ENCODE measurements around the gene COL9A3. TPM values are rescaled to one million over a fixed set of nuclear protein-coding genes. Genes with fewer than 3 reads are reported as not detected.
A peak's percentile ranks its signal among the peaks of the same experiment; 100 is the strongest.

The COL9A3 gene
- total RNA-seq, 1 donor from 2014 or later: 2.9 TPM

- peak; percentile 98 for DNase-seq
- intact Hi-C loops (cut with micrococcal nuclease): no loop called here
- peak; percentile 90 for ATAC-seq
Measured at GRCh38 chr20:62794007-62794724, 22.7 kb upstream of the COL9A3 start.

DNA sequence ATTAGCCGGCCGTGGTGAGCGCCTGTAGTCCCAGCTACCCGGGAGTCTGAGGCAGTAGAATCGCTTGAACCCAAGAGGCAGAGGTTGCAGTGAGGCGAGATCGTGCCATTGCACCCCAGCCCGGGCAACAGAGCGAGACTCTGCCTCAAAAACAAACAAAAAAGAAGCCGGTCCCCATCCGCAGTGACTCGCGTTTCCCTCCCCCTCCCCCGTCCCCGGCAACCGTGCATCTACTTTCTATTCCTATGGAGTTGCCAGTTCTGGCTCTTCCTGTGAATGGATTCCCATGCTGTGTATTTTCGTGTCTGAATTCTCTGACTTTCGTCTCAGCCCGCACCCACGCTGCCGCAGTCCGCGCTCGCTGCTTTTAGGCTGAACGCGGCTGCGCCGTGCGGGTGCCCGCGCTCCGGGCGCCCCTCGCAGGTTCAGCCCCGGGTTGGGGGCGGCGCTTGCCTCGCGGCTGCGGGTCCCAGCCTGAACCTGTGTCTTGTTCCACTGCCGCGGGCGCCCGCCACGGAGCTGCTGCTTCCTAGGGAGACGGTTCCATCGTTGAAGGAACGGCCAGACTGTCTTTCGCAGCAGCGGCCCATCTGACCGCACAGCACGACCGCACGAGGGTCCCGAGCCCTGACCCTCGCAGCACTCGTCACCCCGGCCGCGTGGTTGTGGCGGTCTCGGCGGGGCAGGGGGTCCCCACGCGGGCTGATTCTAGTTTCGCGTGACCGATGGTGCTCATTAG, 21.7 kb upstream of the COL9A3 start:
- intact Hi-C loops (cut with micrococcal nuclease): no loop called here
- DNase-seq: peak; percentile 72

GRCh38 chr20:62796699-62797491, 20.0 kb upstream of the COL9A3 start:
- DNase-seq (peak; percentile 46), ATAC-seq (peak; percentile 2)
- intact Hi-C loops (cut with micrococcal nuclease): no loop called here

More for the DNA sequence above, 21.7 kb upstream of the COL9A3 start:
- peak; percentile 26 for ATAC-seq

GRCh38 chr20:62797671-62798532, 18.9 kb upstream of the COL9A3 start:
- DNase-seq: peak; percentile 32
- no peak for ATAC-seq
- intact Hi-C loops (cut with micrococcal nuclease): no loop called here

DNA sequence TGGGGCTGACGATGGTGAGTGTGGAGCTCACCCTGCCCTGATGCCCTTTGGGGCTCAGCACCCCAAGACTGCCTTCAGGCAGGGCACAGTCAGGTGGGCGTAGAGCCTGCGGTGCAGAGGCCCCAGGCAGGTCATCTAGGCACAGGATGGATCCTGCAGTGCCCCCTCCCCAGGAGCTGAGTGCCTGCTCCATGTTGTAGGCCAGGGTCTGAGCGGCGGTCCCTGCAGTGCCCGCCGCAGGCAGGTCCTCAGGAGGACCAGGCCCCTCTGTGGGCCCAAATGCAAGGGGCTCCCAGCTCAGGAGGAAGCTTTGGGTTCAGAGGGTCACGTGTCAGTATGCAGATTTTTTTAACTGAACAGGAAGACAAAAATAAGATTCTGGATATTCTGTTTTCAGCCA, 17.8 kb upstream of the COL9A3 start:
- DNase-seq (no peak), ATAC-seq (no peak)
- intact Hi-C loops (cut with micrococcal nuclease): no loop called here

DNA sequence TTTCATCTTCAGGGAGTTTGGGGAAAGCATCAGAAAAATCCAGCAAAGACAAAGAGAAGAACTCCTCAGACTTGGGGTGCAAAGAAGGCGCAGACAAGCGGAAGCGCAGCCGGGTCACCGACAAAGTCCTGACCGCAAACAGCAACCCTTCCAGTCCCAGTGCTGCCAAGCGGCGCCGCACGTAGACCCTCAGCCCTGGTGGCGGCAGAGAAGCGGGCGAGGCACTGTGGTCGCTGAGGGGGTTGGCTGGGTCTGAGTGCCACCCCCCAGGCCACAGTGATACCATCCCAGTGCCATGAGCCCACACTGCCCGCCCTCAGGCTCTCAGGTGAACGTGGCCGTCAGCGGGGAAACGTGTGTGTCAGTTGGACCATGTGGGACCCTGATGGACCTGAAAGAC, 17.4 kb upstream of the COL9A3 start:
- intact Hi-C loops (cut with micrococcal nuclease): no loop called here
- ATAC-seq: no peak

DNA sequence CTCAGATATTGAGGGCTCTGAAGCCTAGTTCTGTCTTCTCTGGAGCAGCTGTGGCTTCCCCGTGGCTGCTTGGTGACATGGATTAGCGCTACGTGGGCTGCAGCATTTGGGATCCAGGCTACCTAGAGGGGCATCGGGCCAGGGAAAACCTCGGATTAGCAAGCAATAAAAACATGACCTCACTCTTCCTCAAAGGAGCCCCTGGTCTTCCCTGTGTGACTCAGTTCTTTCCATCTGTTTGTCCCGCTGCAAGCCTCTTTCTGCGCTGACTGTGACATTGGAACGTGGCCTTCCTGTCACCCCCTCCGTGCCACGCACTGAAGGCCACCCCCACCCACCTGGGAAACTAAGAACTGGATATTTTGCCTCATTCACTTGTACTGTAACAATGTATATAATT, 17.0 kb upstream of the COL9A3 start:
- DNase-seq (no peak), ATAC-seq (no peak)
- intact Hi-C loops (cut with micrococcal nuclease): loop anchor here (10.0 kb wide), 1 partner anchor 135 kb away; no protein-coding TSS in a partner anchor

More for the DNA sequence above, 17.4 kb upstream of the COL9A3 start:
- DNase-seq: no peak

- ATAC-seq (no peak), DNase-seq (no peak)
- intact Hi-C loops (cut with micrococcal nuclease): loop anchor here (10.0 kb wide), 1 partner anchor 136 kb away; no protein-coding TSS in a partner anchor
Measured at GRCh38 chr20:62800314-62801259, 16.3 kb upstream of the COL9A3 start.

- DNase-seq (no peak), ATAC-seq (peak; percentile 43)
- intact Hi-C loops (cut with micrococcal nuclease): loop anchor here (10.0 kb wide), 1 partner anchor 137 kb away; no protein-coding TSS in a partner anchor
Measured at GRCh38 chr20:62801284-62802010, 15.4 kb upstream of the COL9A3 start.

DNA sequence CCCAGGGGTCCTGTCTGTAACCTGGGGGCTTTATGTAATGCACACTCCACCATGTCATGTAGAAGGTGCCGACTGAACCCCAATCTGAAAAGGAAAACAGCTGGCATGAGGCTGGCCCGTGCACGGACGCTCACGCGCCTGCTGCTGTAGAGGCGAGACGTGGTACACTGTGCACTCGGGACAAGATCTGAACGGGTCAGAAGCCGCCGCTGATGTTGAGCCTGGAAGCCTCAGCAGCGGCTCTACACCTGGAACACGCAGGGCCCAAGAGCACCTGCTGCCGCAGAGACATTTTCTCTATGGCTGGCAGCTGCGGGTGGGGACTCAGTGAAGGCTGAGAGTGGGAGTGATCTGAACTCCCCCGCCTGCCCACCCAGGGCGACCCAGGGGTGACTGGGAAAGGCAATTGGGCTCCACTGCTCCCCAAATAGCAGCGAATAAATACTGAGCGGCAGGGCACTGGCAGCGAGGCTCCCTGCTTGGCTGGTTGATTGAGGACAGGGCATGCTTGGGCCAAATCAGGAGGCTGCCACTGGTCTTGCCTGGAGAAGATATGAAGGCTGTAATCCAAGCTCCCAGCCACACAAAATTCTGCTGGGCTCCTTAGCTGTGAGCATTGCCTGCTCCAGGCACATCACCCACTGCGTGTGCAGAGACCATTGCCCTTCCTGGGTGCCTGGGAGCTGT, 14.7 kb upstream of the COL9A3 start:
- ATAC-seq: peak; percentile 55
- intact Hi-C loops (cut with micrococcal nuclease): loop anchor here (10.0 kb wide), 1 partner anchor 137 kb away; no protein-coding TSS in a partner anchor
- no peak for DNase-seq

GRCh38 chr20:62804021-62804626, 12.7 kb upstream of the COL9A3 start:
- DNase-seq (no peak), ATAC-seq (no peak)
- intact Hi-C loops (cut with micrococcal nuclease): loop anchor here (10.0 kb wide), 1 partner anchor 139 kb away; no protein-coding TSS in a partner anchor

GRCh38 chr20:62804627-62805154, 12.2 kb upstream of the COL9A3 start, which contains the start of gene OGFR:
OGFR (plus strand) TSS chr20:62804835; CDS start chr20:62804860, 25 bp downstream.
- intact Hi-C loops (cut with micrococcal nuclease): loop anchor here (10.0 kb wide), 1 partner anchor 140 kb away; no protein-coding TSS in a partner anchor
- ATAC-seq (peak; percentile 51), DNase-seq (peak; percentile 84)

DNA sequence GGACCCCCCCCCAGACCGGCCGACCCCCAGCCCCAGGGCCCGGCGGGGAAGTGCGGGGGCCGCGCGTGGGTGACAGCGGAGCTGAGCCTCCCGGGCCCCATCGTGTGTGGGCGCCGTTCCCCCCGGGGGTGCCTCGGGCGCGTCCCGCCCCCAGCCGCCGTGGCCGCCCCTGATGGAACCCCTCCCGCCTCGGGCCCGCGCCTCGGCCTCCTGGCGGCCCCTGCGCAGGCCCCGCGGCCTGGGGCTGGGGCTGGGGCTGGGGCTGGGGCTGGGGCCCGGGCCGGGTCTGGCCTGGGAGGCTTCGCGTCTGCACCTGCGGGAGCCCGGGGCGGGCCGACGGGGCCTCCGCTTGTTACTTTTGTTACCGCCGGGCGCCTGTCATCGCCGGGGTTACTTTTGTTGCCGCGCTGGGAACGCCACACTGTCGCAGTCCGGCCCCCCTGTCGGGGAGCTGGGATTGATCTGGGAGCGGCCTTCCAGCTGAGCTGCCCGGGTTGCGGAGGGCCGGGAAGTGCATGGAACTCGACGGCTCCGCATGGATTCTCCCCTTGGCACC, 11.6 kb upstream of the COL9A3 start:
- intact Hi-C loops (cut with micrococcal nuclease): loop anchor here (10.0 kb wide), 1 partner anchor 140 kb away; no protein-coding TSS in a partner anchor
- no peak for DNase-seq
- peak; percentile 27 for ATAC-seq

GRCh38 chr20:62805711-62806382, 11.0 kb upstream of the COL9A3 start:
- DNase-seq: peak; percentile 64
- peak; percentile 2 for ATAC-seq
- intact Hi-C loops (cut with micrococcal nuclease): loop anchor here (10.0 kb wide), 1 partner anchor 141 kb away; no protein-coding TSS in a partner anchor

Data from left ventricle myocardium superior (tissue), 1 donor.